ENCODE results near the gene NAV2.

DNA sequence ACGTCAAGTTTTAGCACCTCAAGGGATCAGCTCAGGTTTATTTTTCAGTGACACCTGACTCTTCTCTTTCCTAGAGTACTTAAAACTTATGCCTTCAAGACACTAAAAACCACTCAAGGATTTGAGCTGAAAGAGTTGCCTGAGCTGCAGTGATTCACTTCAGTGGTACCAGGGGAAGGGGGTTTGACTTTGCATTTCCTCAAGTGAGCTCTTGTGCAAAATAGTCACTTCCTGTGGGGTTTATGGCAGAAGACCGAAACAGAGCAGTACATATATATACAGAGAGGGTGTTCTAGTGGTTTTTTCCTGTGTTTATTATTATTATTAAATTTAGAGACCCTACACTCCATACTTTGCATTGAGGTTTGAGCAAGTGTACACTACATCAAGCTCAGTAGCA lies 386.9 kb downstream of the NAV2 start:
- TF ChIP-seq, protein P1, sequence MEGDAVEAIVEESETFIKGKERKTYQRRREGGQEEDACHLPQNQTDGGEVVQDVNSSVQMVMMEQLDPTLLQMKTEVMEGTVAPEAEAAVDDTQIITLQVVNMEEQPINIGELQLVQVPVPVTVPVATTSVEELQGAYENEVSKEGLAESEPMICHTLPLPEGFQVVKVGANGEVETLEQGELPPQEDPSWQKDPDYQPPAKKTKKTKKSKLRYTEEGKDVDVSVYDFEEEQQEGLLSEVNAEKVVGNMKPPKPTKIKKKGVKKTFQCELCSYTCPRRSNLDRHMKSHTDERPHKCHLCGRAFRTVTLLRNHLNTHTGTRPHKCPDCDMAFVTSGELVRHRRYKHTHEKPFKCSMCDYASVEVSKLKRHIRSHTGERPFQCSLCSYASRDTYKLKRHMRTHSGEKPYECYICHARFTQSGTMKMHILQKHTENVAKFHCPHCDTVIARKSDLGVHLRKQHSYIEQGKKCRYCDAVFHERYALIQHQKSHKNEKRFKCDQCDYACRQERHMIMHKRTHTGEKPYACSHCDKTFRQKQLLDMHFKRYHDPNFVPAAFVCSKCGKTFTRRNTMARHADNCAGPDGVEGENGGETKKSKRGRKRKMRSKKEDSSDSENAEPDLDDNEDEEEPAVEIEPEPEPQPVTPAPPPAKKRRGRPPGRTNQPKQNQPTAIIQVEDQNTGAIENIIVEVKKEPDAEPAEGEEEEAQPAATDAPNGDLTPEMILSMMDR (IDR thresholded peaks at IDR 0.05) = no peak
- no peak for TF ChIP-seq POLR2A (IDR thresholded peaks at IDR 0.05)
